Measurements from ENCODE around the gene HNRNPF.

GRCh38 chr10:43340619-43341018 lies 68.4 kb downstream of the HNRNPF start:
- TF ChIP-seq JUND (IDR thresholded peaks at IDR 0.05) (peak; percentile 72; the same call in 1 of the 2 replicates), CTCF (IDR thresholded peaks at IDR 0.05 in 2 of 3, conservative IDR thresholded peaks at IDR 0.05 in 1 of 3; ENCODE audit: borderline replicate concordance in 1 of 3, insufficient read depth in 1 of 3, low read depth in 2 of 3, low read length in 2 of 3) (no peak), SRF (IDR thresholded peaks at IDR 0.05; ENCODE audit: low read depth) (no peak), MAX (IDR thresholded peaks at IDR 0.05) (peak; percentile 84)
